ENCODE data around the gene ILDR2. TPM values are rescaled to one million over a fixed set of nuclear protein-coding genes. Genes with fewer than 3 reads are reported as not detected.
A peak's percentile ranks its signal among the peaks of the same experiment; 100 is the strongest.

ILDR2 gene
- total RNA-seq, result 1 to 10 TPM; 7.4 to 7.9 TPM

GRCh38 chr1:166975361-166976129 is at the start of gene ILDR2:
Gene ILDR2 (minus strand): TSS chr1:166975540. CDS start chr1:166975268, 272 bp downstream.
- Mint-ChIP-seq H3K4me3 (peak within 1 kb of the TSS; percentile 81), H3K36me3 (no peaks in the 10 kb centered on the region), H3K27ac (peak within 1 kb of the TSS; percentile 21), H3K27me3 (peaks cover 43% of the 10 kb centered on the region), H3K9me3 (ENCODE audit: low read depth) (no peaks in the 10 kb centered on the region), H3K4me1 (peaks cover 39% of the 10 kb centered on the region)
- DNase-seq (peak; percentile 78), ATAC-seq (peak; percentile 94)
- CTCF ChIA-PET, result interaction anchor here (0.9 to 3.5 kb wide), 6 partner anchors 61 to 84 kb away, joined by 3 to 17 read pairs (median 4); no protein-coding TSS in a partner anchor

- H3K4me1 Mint-ChIP-seq, result no peaks in the 10 kb centered on the region
- ATAC-seq, result no peak
- DNase-seq, result no peak
- H3K27me3 Mint-ChIP-seq, result peaks cover 30% of the 10 kb centered on the region
- H3K27ac Mint-ChIP-seq, result no peak overlapping the region
- no peaks in the 10 kb centered on the region for H3K36me3 Mint-ChIP-seq
- H3K9me3 Mint-ChIP-seq (ENCODE audit: low read depth), result no peaks in the 10 kb centered on the region
- CTCF ChIA-PET, result no interaction called here
- no peak overlapping the region for H3K4me3 Mint-ChIP-seq
Measured at GRCh38 chr1:167022384-167022783, 47.0 kb upstream of the ILDR2 start.

- H3K36me3 Mint-ChIP-seq, result no peaks in the 10 kb centered on the region
- ATAC-seq (no peak), DNase-seq (no peak)
- H3K27ac Mint-ChIP-seq, result no peak overlapping the region
- no peaks in the 10 kb centered on the region for H3K9me3 Mint-ChIP-seq (ENCODE audit: low read depth)
- CTCF ChIA-PET, result no interaction called here
- no peaks in the 10 kb centered on the region for H3K4me1 Mint-ChIP-seq
- H3K27me3 Mint-ChIP-seq, result peaks cover 33% of the 10 kb centered on the region
- H3K4me3 Mint-ChIP-seq, result no peak overlapping the region
Measured at GRCh38 chr1:167016100-167016750, 40.9 kb upstream of the ILDR2 start.

GRCh38 chr1:167013108-167013929 is 38.0 kb upstream of the ILDR2 start:
- ATAC-seq (no peak), DNase-seq (no peak)
- CTCF ChIA-PET, result no interaction called here
- H3K27ac Mint-ChIP-seq, result no peak overlapping the region
- H3K4me3 Mint-ChIP-seq, result no peak overlapping the region
- H3K27me3 Mint-ChIP-seq, result peaks cover 48% of the 10 kb centered on the region
- no peaks in the 10 kb centered on the region for H3K36me3 Mint-ChIP-seq
- H3K9me3 Mint-ChIP-seq (ENCODE audit: low read depth), result no peaks in the 10 kb centered on the region
- H3K4me1 Mint-ChIP-seq, result peaks cover 2% of the 10 kb centered on the region

GRCh38 chr1:167012570-167012969 is 37.2 kb upstream of the ILDR2 start:
- no peak overlapping the region for H3K27ac Mint-ChIP-seq
- no peaks in the 10 kb centered on the region for H3K9me3 Mint-ChIP-seq (ENCODE audit: low read depth)
- CTCF ChIA-PET, result no interaction called here

GRCh38 chr1:167011560-167012191 is 36.3 kb upstream of the ILDR2 start:
- Mint-ChIP-seq H3K9me3 (ENCODE audit: low read depth) (no peaks in the 10 kb centered on the region), H3K27ac (no peak overlapping the region), H3K4me3 (no peak overlapping the region), H3K36me3 (no peaks in the 10 kb centered on the region), H3K27me3 (peaks cover 51% of the 10 kb centered on the region), H3K4me1 (peaks cover 2% of the 10 kb centered on the region)
- DNase-seq, result no peak
- CTCF ChIA-PET, result interaction anchor here (1.5 kb wide), 1 partner anchor 48 kb away, joined by 3 read pairs; no protein-coding TSS in a partner anchor
- ATAC-seq, result no peak

More at GRCh38 chr1:167012570-167012969, 37.2 kb upstream of the ILDR2 start:
- ATAC-seq (no peak), DNase-seq (no peak)
- H3K4me3 Mint-ChIP-seq, result no peak overlapping the region
- no peaks in the 10 kb centered on the region for H3K36me3 Mint-ChIP-seq
- H3K4me1 Mint-ChIP-seq, result peaks cover 2% of the 10 kb centered on the region
- H3K27me3 Mint-ChIP-seq, result peaks cover 51% of the 10 kb centered on the region

- CTCF ChIA-PET, result no interaction called here
- Mint-ChIP-seq H3K9me3 (ENCODE audit: low read depth) (no peaks in the 10 kb centered on the region), H3K27me3 (peaks cover 22% of the 10 kb centered on the region), H3K4me3 (no peak overlapping the region), H3K36me3 (peaks cover 3% of the 10 kb centered on the region), H3K4me1 (peaks cover 3% of the 10 kb centered on the region), H3K27ac (no peak overlapping the region)
- no peak for DNase-seq
- ATAC-seq, result no peak
Measured at GRCh38 chr1:167003711-167004110, 28.4 kb upstream of the ILDR2 start.

GRCh38 chr1:167002354-167002753 is 27.0 kb upstream of the ILDR2 start:
- Mint-ChIP-seq H3K4me1 (peaks cover 3% of the 10 kb centered on the region), H3K27me3 (peaks cover 21% of the 10 kb centered on the region), H3K36me3 (peaks cover 3% of the 10 kb centered on the region), H3K4me3 (no peak overlapping the region), H3K9me3 (ENCODE audit: low read depth) (no peaks in the 10 kb centered on the region), H3K27ac (no peak overlapping the region)
- no peak for ATAC-seq
- no peak for DNase-seq
- CTCF ChIA-PET, result no interaction called here

- H3K9me3 Mint-ChIP-seq (ENCODE audit: low read depth), result no peaks in the 10 kb centered on the region
- ATAC-seq, result no peak
- peaks cover 34% of the 10 kb centered on the region for H3K27me3 Mint-ChIP-seq
Measured at GRCh38 chr1:167000546-167000945, 25.2 kb upstream of the ILDR2 start.

GRCh38 chr1:166999500-167000055 is 24.2 kb upstream of the ILDR2 start:
- CTCF ChIA-PET, result no interaction called here
- H3K27ac Mint-ChIP-seq, result no peak overlapping the region
- no peaks in the 10 kb centered on the region for H3K9me3 Mint-ChIP-seq (ENCODE audit: low read depth)
- H3K4me1 Mint-ChIP-seq, result peaks cover 3% of the 10 kb centered on the region
- ATAC-seq (no peak), DNase-seq (no peak)
- no peak overlapping the region for H3K4me3 Mint-ChIP-seq
- H3K36me3 Mint-ChIP-seq, result peaks cover 3% of the 10 kb centered on the region
- H3K27me3 Mint-ChIP-seq, result peaks cover 31% of the 10 kb centered on the region

More at GRCh38 chr1:167000546-167000945, 25.2 kb upstream of the ILDR2 start:
- CTCF ChIA-PET, result no interaction called here
- Mint-ChIP-seq H3K27ac (no peak overlapping the region), H3K36me3 (peaks cover 3% of the 10 kb centered on the region), H3K4me3 (no peak overlapping the region), H3K4me1 (peaks cover 3% of the 10 kb centered on the region)
- DNase-seq, result no peak

- H3K4me3 Mint-ChIP-seq, result no peak overlapping the region
- CTCF ChIA-PET, result no interaction called here
Measured at GRCh38 chr1:166999075-166999474, 23.7 kb upstream of the ILDR2 start.

GRCh38 chr1:166988974-166989515 is 13.7 kb upstream of the ILDR2 start, which contains the start of gene MAEL:
Gene MAEL (plus strand): TSS chr1:166989280. CDS start chr1:166989353, 73 bp downstream.
- H3K36me3 Mint-ChIP-seq, result no peaks in the 10 kb centered on the region
- H3K27me3 Mint-ChIP-seq, result peaks cover 44% of the 10 kb centered on the region
- DNase-seq (no peak), ATAC-seq (no peak)
- CTCF ChIA-PET, result no interaction called here
- H3K9me3 Mint-ChIP-seq (ENCODE audit: low read depth), result no peaks in the 10 kb centered on the region
- no peaks in the 10 kb centered on the region for H3K4me1 Mint-ChIP-seq
- H3K27ac Mint-ChIP-seq, result no peak within 1 kb of the TSS
- no peak within 1 kb of the TSS for H3K4me3 Mint-ChIP-seq

More at GRCh38 chr1:166999075-166999474, 23.7 kb upstream of the ILDR2 start:
- Mint-ChIP-seq H3K9me3 (ENCODE audit: low read depth) (no peaks in the 10 kb centered on the region), H3K27ac (no peak overlapping the region), H3K27me3 (peaks cover 31% of the 10 kb centered on the region), H3K4me1 (peaks cover 3% of the 10 kb centered on the region), H3K36me3 (peaks cover 3% of the 10 kb centered on the region)
- DNase-seq (no peak), ATAC-seq (no peak)
